C4-2B (cell line): ENCODE results near the gene ZBED4.

Source experiments
- ZFX ChIP-seq: fragments of 450-650 bp; IDR thresholded peaks from 2 replicates; pipeline ENCODE4 v1.6.1; 2017
- TF ChIP-seq, protein P1 (sequence below): fragments of 450-650 bp; conservative IDR thresholded peaks from 2 replicates; pipeline ENCODE4 v1.5.1; 2017; ENCODE audit warnings: mild to moderate bottlenecking

DNA sequence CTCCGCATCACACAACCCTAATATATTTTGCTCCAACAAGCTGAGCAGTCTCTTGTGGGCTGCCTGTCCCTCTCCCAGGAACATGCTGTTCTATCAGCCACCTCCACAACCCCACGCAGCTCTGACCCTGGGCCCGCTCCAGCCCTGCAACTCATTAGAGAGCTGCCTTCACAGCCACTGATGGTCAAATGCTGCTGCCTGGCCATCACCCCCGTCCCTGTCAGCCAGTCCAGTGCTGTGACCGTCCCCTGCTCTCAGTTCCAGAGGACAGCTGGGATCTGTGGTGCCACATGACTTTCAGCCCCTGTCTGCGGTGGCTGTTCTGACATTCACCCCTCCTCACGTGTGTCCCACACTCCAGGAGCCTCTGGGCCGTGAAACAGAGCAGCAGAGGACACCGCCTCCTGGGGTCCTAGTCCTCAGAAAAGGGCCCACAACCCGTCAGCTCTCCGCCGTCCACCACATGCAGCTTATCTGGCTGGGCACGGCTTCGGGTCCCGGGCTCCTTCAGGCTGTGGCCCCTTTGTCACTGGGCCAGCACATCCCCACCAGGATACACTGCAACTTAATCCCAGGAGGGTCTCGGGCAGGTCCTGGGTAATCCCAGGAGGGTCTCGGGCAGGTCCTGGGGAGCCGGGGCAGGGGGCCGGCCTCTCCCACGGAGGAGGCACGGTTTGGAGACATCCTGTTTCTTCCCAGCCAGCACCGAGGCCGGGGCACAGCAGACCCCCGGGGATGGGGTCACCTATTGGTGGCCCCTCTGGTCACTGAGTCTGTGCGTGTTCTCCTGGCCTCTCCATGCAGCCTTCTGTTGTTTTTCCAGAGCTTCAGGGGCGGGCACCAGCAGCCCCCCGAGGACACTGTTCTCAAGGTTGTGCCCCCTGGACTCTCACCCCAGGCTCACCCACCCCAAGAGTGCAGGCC lies 79.9 kb downstream of the ZBED4 start:
- TF ChIP-seq, protein P1, sequence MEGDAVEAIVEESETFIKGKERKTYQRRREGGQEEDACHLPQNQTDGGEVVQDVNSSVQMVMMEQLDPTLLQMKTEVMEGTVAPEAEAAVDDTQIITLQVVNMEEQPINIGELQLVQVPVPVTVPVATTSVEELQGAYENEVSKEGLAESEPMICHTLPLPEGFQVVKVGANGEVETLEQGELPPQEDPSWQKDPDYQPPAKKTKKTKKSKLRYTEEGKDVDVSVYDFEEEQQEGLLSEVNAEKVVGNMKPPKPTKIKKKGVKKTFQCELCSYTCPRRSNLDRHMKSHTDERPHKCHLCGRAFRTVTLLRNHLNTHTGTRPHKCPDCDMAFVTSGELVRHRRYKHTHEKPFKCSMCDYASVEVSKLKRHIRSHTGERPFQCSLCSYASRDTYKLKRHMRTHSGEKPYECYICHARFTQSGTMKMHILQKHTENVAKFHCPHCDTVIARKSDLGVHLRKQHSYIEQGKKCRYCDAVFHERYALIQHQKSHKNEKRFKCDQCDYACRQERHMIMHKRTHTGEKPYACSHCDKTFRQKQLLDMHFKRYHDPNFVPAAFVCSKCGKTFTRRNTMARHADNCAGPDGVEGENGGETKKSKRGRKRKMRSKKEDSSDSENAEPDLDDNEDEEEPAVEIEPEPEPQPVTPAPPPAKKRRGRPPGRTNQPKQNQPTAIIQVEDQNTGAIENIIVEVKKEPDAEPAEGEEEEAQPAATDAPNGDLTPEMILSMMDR, result no peak
- no peak for TF ChIP-seq ZFX
